ENCODE results near the gene STAP1.

GRCh38 chr4:67581208-67581857, 22.8 kb downstream of the STAP1 start:
- TF ChIP-seq CTCF (IDR thresholded peaks at IDR 0.05) (no peak), POLR2A (IDR thresholded peaks at IDR 0.05) (no peak)
